Measurements from ENCODE around the gene ATP6AP1. TPM values are rescaled to one million over a fixed set of nuclear protein-coding genes. Genes with fewer than 3 reads are reported as not detected.

Gene ATP6AP1
- total RNA-seq, 1 donor from 2014 or later: 38.8 TPM

- Mint-ChIP-seq H3K36me3 (ENCODE audit: low read depth) (peaks cover 19% of the 10 kb centered on the region), H3K27ac (peak within 1 kb of the TSS; percentile 94), H3K4me3 (peak within 1 kb of the TSS; percentile 93), H3K9me3 (no peaks in the 10 kb centered on the region), H3K27me3 (no peaks in the 10 kb centered on the region), H3K4me1 (peaks cover 14% of the 10 kb centered on the region)
- intact Hi-C loops (cut with micrococcal nuclease): loop anchor here (5.0 to 10.0 kb wide), 2 partner anchors 34 to 56 kb away; partner anchors contain the start of genes FAM3A and SLC10A3
- POLR2A ChIA-PET: interaction anchor here (0.6 to 3.0 kb wide), 13 partner anchors 10 to 69 kb away, joined by 3 to 27 read pairs (median 5); partner anchors contain the start of genes ATP6AP1, FAM3A, LAGE3 and RPL10
- DNase-seq: peak; percentile 75
- peak; percentile 84 for ATAC-seq (ENCODE audit: low read depth)
- CTCF ChIA-PET: interaction anchor here (0.7 to 1.4 kb wide), 2 partner anchors 69 to 85 kb away, joined by 3 read pairs; no protein-coding TSS in a partner anchor
- TF ChIP-seq CTCF (IDR thresholded peaks at IDR 0.05): no peak
Observed at GRCh38 chrX:154458116-154458953, 29.9 kb downstream of the ATP6AP1 start, which contains the start of gene PLXNA3. PLXNA3 (plus strand) TSS chrX:154458281; CDS start chrX:154460184, 1,903 bp downstream.

GRCh38 chrX:154458954-154459778 is 30.7 kb downstream of the ATP6AP1 start:
- H3K36me3 Mint-ChIP-seq (ENCODE audit: low read depth): peaks cover 19% of the 10 kb centered on the region
- DNase-seq: no peak

GRCh38 chrX:154459832-154460231 is 31.4 kb downstream of the ATP6AP1 start:
- ATAC-seq (ENCODE audit: low read depth): no peak
- CTCF ChIA-PET: interaction anchor here (1.4 kb wide), 1 partner anchor 67 kb away, joined by 3 read pairs; no protein-coding TSS in a partner anchor
- TF ChIP-seq CTCF (IDR thresholded peaks at IDR 0.05): no peak

More at GRCh38 chrX:154458954-154459778, 30.7 kb downstream of the ATP6AP1 start:
- Mint-ChIP-seq H3K9me3 (no peaks in the 10 kb centered on the region), H3K27me3 (no peaks in the 10 kb centered on the region), H3K27ac (peak overlapping the region; percentile 30), H3K4me3 (peak overlapping the region; percentile 83), H3K4me1 (peaks cover 14% of the 10 kb centered on the region)
- CTCF ChIA-PET: interaction anchor here (0.7 to 1.4 kb wide), 2 partner anchors 68 to 86 kb away, joined by 3 read pairs; no protein-coding TSS in a partner anchor
- POLR2A ChIA-PET: interaction anchor here (0.6 to 3.0 kb wide), 12 partner anchors 10 to 68 kb away, joined by 3 to 27 read pairs (median 5); partner anchors contain the start of genes ATP6AP1, FAM3A, RPL10 and SLC10A3
- peak; percentile 41 for ATAC-seq (ENCODE audit: low read depth)
- intact Hi-C loops (cut with micrococcal nuclease): loop anchor here (5.0 to 10.0 kb wide), 2 partner anchors 33 to 56 kb away; partner anchors contain the start of genes FAM3A and SLC10A3
- TF ChIP-seq CTCF (IDR thresholded peaks at IDR 0.05): no peak

GRCh38 chrX:154460326-154460725 is 31.8 kb downstream of the ATP6AP1 start:
- Mint-ChIP-seq H3K27me3 (no peaks in the 10 kb centered on the region), H3K4me1 (peaks cover 14% of the 10 kb centered on the region), H3K27ac (no peak overlapping the region), H3K4me3 (no peak overlapping the region), H3K36me3 (ENCODE audit: low read depth) (peaks cover 24% of the 10 kb centered on the region), H3K9me3 (no peaks in the 10 kb centered on the region)
- intact Hi-C loops (cut with micrococcal nuclease): no loop called here
- ATAC-seq (ENCODE audit: low read depth) (no peak), DNase-seq (no peak)
- POLR2A ChIA-PET: interaction anchor here (0.7 kb wide), 1 partner anchor 16 kb away, joined by 7 read pairs; no protein-coding TSS in a partner anchor
- CTCF ChIA-PET: no interaction called here
- TF ChIP-seq CTCF (IDR thresholded peaks at IDR 0.05): no peak

More at GRCh38 chrX:154459832-154460231, 31.4 kb downstream of the ATP6AP1 start:
- POLR2A ChIA-PET: interaction anchor here (0.6 to 3.0 kb wide), 6 partner anchors 10 to 67 kb away, joined by 3 to 27 read pairs (median 5); partner anchors contain the start of genes RPL10, SLC10A3 and TAFAZZIN
- intact Hi-C loops (cut with micrococcal nuclease): loop anchor here (5.0 to 10.0 kb wide), 2 partner anchors 32 to 55 kb away; partner anchors contain the start of genes FAM3A and SLC10A3
- Mint-ChIP-seq H3K27me3 (no peaks in the 10 kb centered on the region), H3K9me3 (no peaks in the 10 kb centered on the region), H3K4me3 (peak overlapping the region; percentile 11), H3K27ac (no peak overlapping the region), H3K4me1 (peaks cover 14% of the 10 kb centered on the region), H3K36me3 (ENCODE audit: low read depth) (peaks cover 20% of the 10 kb centered on the region)
- DNase-seq: no peak
